GM12872 (cell line): ENCODE measurements around the gene UNC80.

Experiments
- TF ChIP-seq, protein P1 (sequence below): IDR thresholded peaks from 3 replicates; pipeline ENCODE4 v1.5.1; 2011; ENCODE audit warnings: low read depth, mild to moderate bottlenecking, low read length, moderate library complexity; ENCODE audit not compliant: insufficient read depth

UNC80 gene

DNA sequence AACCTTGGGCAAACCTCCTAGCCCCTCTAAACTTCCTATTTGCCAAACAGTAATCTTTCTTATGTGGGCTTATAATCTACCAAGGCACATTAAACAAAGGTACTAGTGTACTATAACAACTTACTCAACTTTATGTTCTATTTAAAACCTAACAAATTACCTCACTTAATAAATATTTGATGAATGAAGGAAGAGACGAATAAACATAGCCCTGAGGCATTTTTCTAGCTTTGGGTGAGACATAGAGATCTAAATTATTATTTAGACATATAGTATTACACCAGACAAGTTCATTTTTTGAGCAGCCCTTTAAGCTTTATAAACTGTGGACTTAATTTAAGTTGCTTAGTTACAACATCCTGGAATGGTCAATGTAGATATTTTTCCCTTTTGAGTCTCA lies 104.6 kb downstream of the UNC80 start:
- TF ChIP-seq, protein P1, sequence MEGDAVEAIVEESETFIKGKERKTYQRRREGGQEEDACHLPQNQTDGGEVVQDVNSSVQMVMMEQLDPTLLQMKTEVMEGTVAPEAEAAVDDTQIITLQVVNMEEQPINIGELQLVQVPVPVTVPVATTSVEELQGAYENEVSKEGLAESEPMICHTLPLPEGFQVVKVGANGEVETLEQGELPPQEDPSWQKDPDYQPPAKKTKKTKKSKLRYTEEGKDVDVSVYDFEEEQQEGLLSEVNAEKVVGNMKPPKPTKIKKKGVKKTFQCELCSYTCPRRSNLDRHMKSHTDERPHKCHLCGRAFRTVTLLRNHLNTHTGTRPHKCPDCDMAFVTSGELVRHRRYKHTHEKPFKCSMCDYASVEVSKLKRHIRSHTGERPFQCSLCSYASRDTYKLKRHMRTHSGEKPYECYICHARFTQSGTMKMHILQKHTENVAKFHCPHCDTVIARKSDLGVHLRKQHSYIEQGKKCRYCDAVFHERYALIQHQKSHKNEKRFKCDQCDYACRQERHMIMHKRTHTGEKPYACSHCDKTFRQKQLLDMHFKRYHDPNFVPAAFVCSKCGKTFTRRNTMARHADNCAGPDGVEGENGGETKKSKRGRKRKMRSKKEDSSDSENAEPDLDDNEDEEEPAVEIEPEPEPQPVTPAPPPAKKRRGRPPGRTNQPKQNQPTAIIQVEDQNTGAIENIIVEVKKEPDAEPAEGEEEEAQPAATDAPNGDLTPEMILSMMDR, result no peak

DNA sequence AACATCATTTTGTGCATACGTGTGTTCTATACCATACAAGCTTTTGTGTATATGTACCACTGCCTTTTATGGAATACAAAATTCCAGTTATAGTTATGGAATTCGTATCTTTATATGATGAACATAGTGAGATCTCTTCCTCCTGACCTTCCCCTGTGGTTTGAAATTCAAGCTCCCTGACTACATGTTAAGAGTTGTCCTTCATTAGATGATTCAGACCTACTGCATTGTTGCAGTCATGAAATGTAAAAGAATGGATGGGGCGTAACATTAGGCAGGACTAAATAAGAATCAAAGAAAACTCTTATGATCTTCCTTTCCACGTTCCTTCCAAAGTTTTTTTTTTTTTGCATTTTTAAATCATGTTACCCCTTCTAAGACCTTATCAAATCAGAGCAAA lies 107.1 kb downstream of the UNC80 start:
- TF ChIP-seq, protein P1, result no peak

DNA sequence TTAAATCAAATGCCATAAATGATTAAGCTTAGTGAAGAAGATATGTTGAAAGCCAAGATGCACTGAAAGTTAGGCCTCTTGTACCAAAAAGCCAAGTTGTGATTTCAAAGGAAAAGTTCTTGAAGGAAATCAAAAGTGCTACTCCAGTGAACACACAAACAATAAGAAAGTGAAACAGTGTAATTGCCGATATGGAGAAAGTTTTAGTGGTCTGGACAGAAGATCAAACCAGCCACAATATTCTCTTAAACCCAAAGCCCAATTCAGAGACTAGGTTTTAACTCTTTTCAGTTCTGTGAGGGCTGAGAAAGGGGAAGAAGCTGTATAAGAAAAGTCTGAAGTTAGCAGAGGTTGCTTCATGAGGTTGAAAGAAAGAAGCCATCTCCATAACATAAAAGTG lies 129.0 kb downstream of the UNC80 start:
- TF ChIP-seq, protein P1, result no peak

DNA sequence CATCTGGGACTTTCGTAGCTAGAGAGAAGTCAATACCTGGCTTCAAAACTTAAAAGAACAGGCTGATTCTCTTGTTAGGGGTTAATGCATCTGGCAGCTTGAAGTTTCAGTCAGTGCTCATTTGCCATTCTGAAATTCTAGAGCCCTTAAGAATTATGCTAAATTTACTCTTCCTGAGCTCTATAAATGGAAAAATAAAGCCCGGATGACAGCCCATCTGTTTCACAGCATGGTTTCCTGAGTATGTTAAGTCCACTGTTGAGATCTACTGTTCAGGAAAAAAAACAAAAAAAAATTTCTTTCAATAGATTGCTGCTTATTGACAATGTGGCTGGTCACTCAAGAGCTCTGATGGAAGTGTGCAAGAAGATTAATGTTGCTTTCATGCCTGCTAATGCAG lies 129.5 kb downstream of the UNC80 start:
- TF ChIP-seq, protein P1, result no peak

GRCh38 chr2:209905691-209906090 lies 134.1 kb downstream of the UNC80 start:
- TF ChIP-seq, protein P1, result no peak

DNA sequence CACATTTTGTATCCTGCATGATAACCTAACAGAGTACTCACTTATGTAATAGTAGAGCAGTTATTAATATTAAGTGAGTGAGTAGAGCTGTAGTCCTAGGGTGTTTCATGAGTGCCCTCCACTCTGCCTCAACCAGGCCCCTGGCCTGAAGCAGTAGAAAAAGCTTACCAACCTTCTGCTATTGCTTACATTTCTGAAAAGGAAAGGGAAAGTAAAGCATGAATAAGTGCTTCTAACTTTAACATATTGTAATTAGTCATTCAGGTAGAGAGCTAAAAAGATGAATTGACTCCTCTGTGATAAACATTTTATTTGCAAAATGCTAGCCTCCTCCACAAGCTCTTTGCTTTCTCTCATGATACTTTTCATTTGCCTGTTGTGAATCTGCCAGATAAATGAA lies 136.1 kb downstream of the UNC80 start:
- TF ChIP-seq, protein P1, result no peak

DNA sequence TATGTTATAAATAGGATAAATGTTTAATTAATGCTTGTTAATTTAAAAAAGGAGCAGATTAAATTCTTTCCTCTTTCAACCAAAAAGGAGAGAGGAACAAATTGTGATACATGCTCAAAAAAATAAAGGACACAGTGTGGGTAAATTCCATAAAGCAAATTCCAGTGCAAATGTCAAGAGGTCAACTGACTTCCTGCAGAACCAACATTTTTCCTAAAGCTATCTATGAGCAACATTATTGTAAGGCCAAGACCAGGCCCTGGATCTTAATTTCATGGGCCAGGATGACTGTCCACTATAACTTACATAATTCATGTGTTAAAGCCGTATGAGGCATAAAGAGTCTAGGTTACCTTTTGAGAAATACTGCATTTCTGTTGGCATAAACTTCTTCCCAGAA lies 136.9 kb downstream of the UNC80 start:
- TF ChIP-seq, protein P1, result no peak

- TF ChIP-seq, protein P1, result no peak
These were observed 139.9 kb downstream of the UNC80 start for GRCh38 chr2:209911486-209911885.
